G401 (cell line): ENCODE measurements around the gene NLGN1. TPM values are rescaled to one million over a fixed set of nuclear protein-coding genes. Genes with fewer than 3 reads are reported as not detected.

ENCODE experiments used
- DNase-seq: peaks from one replicate; pipeline ENCODE4 v3.0.0-alpha.2; 2015; ENCODE audit warnings: low spot score
- in situ Hi-C: cut with HindIII; loops from 2 replicates; pipeline ENCODE4 v1.10.0; 2016; ENCODE audit warnings: low sequenced_read_pairs, mixed read lengths
- total RNA-seq: library from RNA; depleted of rRNA; stranded (reverse); fragments of >200 nt; shearing (Covaris generic); gene quantifications from 2 replicates; pipeline ENCODE4 v1.2.3, GENCODE V29; 2014

The NLGN1 gene
- total RNA-seq, 1 experiment from 2014 or later, result 11.2 TPM

GRCh38 chr3:173913974-173914421 lies 516.5 kb downstream of the NLGN1 start:
- DNase-seq, result no peak
- in situ Hi-C loops, result no loop called here

DNA sequence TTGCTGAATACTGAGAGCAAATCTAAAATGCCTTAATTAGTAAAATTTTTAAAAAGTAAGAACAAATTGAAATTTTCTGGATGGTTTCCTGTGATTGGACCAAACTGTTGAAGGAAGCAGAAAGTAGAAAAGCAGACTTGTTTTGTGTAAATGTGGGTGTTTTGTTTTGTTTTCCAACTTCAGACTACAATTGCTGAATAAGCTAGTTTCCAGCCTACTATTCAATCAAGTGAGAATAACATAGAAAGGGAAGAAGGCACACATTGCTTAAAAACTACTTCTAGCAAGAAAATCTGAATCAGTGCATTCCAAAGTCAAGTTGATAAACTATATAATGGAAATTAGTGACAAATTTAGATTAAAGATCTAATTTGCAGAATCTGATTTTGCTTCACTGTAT lies 519.3 kb downstream of the NLGN1 start:
- DNase-seq, result no peak
- in situ Hi-C loops, result no loop called here

- DNase-seq, result no peak
- in situ Hi-C loops, result no loop called here
Observed at GRCh38 chr3:173920386-173920785, 522.8 kb downstream of the NLGN1 start.

DNA sequence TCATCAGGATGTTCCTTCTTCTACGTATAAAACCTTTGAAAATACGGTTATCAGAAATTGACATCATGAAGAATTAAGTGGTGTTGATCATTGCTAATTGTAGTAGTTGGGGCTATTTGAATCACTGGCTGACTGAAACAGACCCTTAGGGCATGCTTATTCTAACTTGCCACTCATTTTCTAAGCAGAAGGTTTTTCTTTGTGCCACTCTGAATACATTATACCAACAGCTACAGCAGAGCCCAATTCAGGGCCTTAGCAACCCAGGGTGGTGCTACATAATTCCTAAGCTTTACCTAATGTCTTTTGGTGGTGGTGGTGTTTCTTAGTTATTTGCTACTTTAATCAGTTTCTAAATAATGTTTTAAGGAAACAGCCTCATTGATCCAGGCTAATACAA lies 524.2 kb downstream of the NLGN1 start:
- no peak for DNase-seq
- in situ Hi-C loops, result no loop called here

DNA sequence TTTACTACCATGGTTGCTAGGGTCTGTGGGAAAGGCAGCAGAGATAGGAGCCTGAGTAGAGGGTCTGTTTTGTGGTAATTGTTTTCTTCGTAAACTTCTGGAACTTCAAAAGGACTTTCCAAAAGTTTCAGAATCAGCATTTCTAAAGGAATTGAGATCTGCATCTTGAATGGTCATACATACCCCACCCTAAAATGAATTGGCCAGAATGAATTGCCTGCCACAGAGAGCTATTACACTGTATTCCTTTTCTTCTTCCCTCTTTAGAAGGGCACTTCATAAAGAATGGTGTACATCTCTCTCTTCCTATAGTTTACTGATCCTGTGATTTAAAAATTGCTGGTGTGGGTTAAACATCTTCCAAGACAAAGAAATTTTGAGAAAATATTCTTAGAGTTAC lies 525.7 kb downstream of the NLGN1 start:
- in situ Hi-C loops, result no loop called here
- no peak for DNase-seq

- no peak for DNase-seq
- in situ Hi-C loops, result no loop called here
Observed at GRCh38 chr3:173930251-173930650, 532.7 kb downstream of the NLGN1 start.

GRCh38 chr3:173932624-173933023 lies 535.1 kb downstream of the NLGN1 start:
- in situ Hi-C loops, result no loop called here
- DNase-seq, result no peak

DNA sequence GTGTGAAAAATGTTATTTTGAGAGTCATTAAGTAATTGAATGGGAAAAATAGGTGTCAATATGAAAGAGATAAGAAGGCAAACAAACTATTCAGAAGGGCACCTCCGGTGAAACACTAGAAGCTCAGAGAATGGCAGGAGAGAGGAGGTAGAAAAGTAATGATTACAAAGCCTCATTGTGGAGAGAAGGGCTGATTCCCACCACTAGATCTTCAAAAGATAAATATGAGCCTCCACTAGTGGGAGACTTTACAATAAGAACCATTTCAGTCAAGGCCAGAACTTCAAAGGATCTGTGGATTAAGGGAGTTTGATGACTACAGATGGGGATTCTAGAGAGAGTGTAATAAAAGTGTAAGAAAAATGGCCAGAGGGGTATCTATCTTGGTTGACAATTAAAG lies 535.6 kb downstream of the NLGN1 start:
- DNase-seq, result no peak
- in situ Hi-C loops, result no loop called here

DNA sequence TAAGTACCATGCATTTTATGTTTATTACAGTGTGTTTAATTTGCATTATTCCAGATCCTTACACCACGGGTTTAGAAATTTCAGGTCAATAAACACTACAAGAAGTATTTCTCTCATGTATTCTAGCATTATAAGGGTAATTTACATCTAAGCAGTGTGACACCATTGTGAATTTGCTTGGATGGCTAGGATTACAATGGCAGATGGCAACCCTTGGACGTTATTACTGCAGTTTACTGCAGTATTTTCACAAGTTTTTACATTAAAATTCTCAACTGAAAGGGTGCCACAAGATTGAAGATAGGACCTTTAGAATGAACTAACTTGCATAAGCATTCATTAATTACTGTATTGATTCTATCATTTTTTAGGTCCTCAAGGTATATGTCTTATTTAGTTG lies 538.8 kb downstream of the NLGN1 start:
- in situ Hi-C loops, result no loop called here
- DNase-seq, result no peak

DNA sequence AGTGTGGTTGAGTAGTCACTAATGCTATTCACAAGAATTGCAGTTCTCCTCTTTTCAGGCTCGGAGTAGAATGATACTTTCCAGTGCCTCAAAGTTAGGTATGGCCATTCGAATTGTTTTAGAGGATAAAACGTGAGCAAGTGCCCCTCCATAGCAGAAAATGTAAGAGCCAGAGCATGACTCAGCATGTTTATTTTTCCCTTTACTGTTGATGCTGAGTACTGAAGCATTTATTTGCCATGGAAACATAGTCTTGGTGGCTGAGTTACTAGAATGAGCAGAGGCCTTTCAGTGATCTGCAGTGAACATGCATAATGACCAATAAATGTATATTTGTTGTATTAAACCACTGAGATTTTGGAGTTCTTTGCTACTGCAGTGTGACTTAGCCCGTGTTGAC lies 540.6 kb downstream of the NLGN1 start:
- DNase-seq, result peak; percentile 53
- in situ Hi-C loops, result no loop called here

- DNase-seq, result no peak
- in situ Hi-C loops, result no loop called here
Observed at GRCh38 chr3:173938616-173939015, 541.1 kb downstream of the NLGN1 start.

GRCh38 chr3:173939331-173939730 lies 541.8 kb downstream of the NLGN1 start:
- in situ Hi-C loops, result no loop called here
- DNase-seq, result no peak

- DNase-seq, result no peak
- in situ Hi-C loops, result no loop called here
Observed at GRCh38 chr3:173943264-173943663, 545.7 kb downstream of the NLGN1 start.

GRCh38 chr3:173945170-173945569 lies 547.6 kb downstream of the NLGN1 start:
- in situ Hi-C loops, result no loop called here
- no peak for DNase-seq

DNA sequence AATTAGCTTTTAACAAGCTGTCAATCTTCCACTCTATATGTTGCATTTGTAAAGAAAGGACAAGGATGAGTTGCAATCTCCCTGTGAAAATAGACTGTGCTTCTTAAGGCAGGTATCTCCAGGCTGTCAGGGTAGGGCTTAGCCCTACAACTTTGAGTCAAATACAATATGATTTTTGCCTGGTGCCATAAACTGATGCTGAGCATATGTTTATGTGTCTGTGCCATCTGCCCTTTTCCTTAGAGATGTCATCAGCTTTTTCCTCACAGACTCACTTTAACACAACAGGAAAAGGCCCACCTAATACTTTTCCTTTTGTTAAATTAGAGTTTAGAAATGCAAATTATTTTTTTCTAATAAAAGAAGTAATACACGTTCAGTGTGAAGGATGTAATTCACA lies 548.3 kb downstream of the NLGN1 start:
- in situ Hi-C loops, result no loop called here
- DNase-seq, result peak; percentile 85

DNA sequence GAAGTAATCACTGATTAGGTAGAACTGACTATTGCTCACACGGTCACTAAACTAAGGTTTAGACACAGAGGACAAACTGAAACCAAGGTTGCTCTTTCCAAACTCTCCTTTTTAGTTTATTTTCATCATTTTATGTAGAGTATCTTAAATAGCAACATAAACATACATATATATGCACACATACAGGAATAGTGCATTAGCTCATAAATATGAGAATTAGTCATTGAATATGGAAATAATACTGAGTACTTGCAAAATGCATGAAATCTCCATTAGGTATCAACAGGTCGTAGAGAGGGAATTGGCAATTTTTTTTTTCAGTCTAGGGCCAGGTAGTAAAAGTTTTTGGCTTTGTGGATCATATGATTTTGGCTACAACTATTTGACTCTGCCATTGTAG lies 557.1 kb downstream of the NLGN1 start:
- DNase-seq, result no peak
- in situ Hi-C loops, result no loop called here

GRCh38 chr3:173957646-173958045 lies 560.1 kb downstream of the NLGN1 start:
- in situ Hi-C loops, result no loop called here
- peak; percentile 95 for DNase-seq

GRCh38 chr3:173958805-173959204 lies 561.3 kb downstream of the NLGN1 start:
- in situ Hi-C loops, result no loop called here
- no peak for DNase-seq

DNA sequence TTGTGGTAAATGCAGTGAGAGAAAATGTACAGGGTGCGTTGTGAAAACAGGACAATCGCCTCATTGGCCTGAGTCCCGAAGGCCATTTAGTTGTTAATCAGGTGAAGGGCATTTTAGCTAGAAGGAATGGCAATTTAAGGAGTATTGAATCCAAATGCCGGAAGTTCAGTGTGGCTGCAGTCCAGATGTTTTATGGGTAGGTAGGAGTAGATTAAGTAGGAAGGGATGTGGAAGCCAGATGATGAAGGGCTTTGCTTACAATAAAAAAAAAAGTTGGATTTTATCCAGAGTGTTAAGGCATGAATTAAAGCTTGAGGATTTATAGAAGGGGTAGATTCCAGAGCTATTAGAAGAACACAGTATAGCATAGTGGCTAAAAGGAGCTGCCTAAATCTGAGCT lies 572.7 kb downstream of the NLGN1 start:
- in situ Hi-C loops, result no loop called here
- no peak for DNase-seq

GRCh38 chr3:173976281-173976680 lies 578.7 kb downstream of the NLGN1 start:
- DNase-seq, result no peak
- in situ Hi-C loops, result no loop called here

DNA sequence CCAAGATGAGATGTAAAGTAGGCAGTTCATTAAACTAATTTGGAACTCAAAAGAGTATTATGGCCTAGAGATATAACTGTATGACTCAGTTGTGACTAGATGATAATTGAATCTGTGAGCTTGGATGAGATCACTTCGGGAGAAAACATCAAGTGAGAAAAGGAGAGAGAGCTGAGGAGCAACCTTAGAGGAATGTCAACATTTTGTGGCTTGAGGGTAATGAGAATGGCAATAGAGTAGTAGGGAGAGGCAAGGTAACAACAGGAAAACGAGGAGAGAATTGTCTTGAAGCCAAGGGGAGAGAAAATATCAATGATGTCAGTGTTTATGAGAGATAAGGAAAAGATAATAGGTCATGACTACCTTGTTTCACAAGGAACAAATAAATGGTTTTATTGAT lies 580.2 kb downstream of the NLGN1 start:
- no peak for DNase-seq
- in situ Hi-C loops, result no loop called here

GRCh38 chr3:173983343-173983742 lies 585.8 kb downstream of the NLGN1 start:
- in situ Hi-C loops, result no loop called here
- peak; percentile 26 for DNase-seq
